GM19397 (cell line): ENCODE data around the gene PRSS35.
"Not testable (repeated sequence)": the region's sequence is repeated elsewhere in the genome, so short reads cannot be mapped to it uniquely, and the experiment has no call there.

Source experiments
- ATAC-seq: cut with Tn5 transposase; IDR thresholded peaks from one replicate; pipeline ENCODE4 v1.9.1; 2021; ENCODE audit warnings: mild to moderate bottlenecking, moderate library complexity; ENCODE audit not compliant: unreplicated experiment

The PRSS35 gene

DNA sequence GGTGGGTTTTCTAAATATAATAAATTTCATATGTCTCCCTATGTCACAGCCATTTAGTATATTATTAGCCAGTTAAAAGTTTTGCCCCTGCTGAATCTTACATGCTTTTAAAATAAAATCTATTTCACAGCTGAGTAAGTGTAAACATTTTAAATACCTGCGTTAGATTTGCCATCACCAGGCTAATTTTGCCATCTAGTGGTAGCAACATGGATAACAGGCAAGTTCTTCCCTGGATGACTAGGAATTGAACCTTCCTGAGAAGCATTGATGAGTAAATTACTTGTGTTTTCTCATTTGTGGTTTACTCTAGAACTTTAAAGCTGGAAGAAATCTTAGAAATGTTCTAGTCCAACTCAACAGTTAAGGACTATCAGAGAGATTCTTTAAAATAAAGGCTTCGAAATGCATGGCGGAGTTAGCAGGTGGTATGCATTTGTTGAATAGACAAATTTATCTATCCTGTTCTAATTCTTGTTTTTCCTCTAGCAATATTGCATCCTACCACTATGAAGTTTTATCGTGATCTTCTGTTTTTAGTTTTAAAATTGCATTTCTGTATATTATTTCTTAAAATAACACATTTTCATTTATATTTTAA lies 2.6 kb downstream of the PRSS35 start:
- no peak for ATAC-seq

DNA sequence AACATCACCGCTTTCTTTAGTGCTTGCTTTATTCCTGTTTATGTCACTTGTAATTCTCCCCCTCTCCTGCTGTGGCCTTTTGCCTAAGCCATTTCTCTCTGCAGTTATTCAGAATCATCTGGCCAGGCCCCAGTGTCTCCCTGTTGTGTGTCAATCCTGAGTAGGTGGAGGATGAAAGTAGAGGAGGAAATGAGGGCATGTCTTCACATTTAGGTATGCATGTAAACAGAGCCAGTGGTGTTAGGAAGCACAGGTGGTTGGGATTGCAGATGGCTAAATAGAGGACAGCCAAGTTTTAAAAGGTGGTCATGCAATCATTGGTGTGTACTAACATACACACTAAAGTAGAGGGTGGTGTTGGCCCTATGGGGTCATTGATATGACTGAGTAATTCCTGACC lies 5.2 kb downstream of the PRSS35 start:
- ATAC-seq: no peak

DNA sequence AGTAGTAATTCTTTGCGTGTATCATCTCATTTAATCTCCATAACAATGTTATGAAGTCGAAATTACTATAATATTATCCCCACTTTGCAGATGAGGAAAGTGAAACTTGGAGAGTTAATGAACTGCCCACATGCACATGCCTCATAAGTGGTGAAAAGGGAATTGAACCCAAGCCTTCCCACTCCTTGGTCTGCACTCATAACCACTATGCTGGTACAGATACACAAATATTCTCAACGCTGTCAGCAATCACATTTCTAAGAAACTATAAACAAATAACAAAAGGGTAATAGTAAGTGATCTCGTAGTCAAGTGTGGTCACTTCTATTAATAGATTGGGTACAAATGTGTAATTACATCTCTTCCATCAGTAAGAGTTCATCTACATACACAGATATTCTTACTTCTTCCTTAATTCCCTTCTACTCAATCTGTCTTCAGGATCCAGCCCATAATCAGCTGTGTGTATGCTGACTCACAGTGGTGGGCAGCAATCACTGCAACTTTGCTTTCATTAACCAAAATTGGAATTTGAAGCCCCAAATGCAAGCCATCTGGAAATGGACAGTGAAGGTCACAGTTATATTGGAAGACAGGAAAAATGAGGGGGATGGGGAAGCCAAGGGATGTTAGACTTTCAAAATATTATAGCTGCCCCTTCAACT lies 6.6 kb downstream of the PRSS35 start:
- no peak for ATAC-seq

DNA sequence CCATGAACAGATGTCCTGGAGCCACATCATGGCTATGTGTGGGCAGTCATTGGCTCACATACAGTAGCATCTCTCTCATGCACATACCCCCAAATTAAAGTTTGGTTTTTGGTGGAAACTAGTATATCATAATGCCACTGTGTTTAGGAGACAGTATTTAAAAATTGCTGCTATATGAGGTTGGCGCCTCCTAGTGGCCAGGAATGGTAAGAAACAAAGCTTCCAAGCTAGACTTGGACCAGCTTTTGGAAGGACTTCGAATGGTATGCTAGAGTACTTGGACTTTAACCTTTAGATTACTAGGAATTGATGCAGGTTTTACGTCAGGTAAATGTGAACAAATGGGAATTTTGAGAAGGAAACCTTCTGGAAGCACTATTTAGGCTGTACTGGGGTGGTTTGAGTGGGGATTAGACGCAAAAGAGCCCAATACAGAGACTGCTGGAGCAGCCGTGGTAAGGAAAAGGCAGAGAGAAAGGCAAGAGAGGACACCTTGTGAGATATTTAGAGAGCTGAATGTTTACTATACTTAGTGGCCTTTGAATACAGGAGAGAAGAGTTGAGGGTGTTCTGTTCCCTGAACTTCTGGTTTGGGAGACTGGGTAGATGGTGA lies 23.8 kb downstream of the PRSS35 start:
- ATAC-seq: peak; percentile 90

DNA sequence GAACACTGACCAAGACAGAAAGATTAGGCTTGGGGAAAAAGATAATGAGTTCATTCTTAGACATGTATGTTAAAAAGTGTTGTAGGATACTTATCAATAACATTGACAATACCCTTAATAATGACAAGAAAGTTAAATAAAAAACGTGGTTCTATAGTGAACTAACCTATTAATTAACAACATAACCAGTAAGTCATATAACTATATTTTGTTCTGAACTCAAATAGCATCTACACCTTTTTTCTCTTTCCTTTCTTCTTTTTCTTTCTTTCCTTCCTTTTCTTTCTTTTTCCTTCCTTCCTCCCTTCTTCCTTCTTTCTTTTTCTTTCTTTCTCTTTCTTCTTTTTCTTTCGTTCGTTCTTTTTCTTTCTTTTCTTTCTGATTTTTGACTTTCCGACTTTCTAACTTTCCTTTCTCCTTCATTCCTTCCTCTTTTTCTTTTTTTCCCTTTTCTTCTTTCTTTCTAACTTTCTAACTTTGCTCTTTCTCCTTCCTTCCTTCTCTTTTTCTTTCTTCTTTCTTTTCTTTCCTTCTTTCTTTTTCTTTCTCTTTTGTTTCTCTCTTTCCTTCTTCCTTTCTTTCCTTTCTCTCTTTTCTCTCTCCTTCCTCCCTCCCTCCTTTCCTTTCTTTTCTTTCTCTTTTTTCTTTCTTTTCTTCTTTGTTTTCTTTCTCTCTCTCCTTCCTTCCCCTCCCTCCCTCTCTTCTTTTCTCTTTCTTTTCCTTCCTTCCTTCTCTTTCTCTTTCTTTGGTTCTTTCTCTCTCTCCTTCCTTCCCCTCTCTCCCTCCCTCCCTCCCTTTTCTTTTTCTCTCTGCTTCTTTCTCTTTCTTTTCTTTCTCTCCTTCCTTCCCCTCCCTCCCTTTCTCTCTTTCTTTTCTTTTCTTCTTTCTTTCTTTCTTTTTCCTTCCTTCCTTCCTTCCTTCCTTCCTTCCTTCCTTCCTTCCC lies 24.6 kb downstream of the PRSS35 start:
- ATAC-seq: no peak

DNA sequence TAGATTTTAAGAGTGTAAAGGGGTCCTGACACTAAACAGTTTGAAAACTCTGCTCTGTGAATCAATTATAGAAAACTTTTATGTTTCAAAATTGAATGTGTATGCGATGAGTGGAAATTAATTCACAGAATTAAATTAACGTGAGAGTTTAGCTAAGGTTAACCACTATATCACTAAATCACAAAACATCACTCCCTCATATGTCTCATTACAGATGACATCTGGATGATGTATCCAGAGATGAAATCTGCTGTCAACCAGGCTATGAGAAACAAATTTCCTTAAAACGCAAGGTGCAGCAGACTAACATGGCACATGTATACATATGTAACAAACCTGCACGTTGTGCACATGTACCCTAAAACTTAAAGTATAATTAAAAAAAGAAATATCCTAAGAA lies 27.3 kb downstream of the PRSS35 start:
- no peak for ATAC-seq

DNA sequence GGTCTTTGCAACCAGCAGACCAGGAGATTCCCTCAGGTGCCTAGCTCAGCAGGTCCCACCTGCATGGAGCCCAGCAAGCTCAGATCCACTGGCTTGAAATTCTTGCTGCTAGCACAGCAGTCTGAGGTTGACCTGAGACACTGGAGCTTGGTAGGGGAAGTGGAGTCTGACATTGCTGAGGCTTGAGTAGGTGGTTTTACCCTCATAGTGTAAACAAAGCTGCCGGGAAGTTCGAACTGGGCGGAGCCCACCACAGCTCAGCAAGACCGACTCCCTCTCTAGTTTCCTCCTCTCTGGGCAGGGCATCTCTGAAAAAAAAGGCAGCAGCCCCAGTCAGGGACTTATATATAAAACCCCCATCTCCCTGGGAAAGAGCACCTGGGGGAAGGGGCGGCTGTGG lies 34.3 kb downstream of the PRSS35 start:
- ATAC-seq: no peak

DNA sequence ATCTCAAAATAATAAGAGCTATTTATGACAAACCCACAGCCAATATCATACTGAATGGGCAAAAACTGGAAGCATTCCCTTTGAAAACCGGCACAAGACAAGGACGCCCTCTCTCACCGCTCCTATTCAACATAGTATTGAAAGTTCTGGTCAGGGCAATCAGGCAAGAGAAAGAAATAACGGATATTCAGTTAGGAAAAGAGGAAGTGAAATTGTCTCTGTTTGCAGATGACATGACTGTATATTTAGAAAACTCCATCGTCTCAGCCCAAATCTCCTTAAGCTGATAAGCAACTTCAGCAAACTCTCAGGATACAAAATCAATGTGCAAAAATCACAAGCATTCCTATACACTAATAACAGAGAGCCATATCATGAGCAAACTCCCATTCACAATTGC lies 38.1 kb downstream of the PRSS35 start:
- ATAC-seq: not testable (repeated sequence)

DNA sequence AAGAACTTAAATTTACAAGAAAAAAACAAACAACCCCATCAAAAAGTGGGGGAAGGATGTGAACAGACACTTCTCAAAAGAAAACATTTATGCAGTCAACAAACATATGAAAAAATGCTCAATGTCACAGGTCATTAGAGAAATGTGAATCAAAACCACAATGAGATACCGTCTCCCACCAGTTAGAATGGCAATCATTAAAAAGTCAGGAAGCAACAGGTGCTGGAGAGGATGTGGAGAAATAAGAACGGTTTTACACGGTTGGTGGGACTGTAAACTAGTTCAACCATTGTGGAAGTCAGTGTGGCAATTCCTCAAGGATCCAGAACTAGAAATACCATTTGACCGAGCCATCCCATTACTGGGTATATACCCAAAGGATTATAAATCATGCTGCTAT lies 39.4 kb downstream of the PRSS35 start:
- not testable (repeated sequence) for ATAC-seq

DNA sequence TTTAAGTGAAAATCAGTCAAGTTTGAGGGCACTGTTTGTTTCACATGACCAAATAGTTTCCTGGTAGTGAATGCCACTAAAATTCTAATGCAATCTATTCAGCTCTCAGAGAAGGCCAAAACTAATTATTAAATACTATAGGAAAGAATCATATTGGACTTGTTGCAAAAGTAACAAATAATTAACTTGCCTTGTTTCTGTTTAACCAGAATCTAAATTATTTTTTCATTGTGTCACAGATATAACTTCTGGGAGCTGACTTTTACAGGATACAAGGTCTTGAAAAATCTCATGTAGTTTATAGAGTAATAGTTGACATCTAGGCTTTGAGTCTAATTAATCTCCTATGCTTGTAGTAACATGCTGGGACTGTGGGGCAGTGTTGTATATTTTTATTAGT lies 44.5 kb downstream of the PRSS35 start:
- ATAC-seq: no peak

DNA sequence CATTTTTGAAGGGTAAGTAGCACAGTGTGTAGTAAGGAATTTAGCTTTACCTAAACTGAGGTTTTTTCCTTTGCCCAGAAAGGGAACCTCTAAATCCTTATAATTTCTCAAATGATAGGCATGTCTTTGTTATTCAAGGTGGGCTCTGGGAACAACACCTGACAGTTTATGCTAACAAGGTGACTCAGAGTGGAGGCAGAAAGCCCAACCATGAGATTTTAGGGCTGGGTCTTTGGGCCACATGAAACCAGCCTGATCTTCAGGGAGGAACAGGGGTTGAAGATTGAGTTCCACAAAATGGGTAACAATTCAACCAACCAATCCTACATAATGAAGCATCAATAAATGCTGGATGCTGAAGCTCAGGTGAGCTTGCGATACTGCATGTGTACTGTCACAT lies 46.6 kb downstream of the PRSS35 start:
- ATAC-seq: no peak

DNA sequence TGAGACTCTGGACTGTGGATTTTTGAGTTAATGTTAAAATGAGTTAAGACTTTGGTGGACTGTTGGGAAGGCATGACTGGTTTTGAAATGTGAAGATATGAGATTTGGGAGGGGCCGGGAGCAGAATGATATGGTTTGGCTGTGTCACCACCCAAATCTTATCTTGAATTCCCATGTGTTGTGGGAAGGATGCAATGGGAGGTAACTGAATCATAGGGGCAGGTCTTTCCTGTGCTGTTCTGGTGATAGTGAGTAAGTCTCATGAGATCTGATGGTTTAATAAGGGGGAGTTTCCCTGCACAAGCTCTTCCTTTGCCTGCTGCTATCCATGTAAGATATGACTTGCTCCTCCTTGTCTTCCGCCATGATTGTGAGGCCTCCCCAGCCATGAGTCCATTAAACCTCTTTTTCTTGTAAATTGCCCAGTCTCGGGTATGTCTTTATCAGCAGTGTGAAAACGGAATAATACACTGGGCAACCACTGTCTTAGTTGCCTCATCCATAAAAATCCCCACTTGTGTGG lies 59.4 kb downstream of the PRSS35 start:
- not testable (repeated sequence) for ATAC-seq

DNA sequence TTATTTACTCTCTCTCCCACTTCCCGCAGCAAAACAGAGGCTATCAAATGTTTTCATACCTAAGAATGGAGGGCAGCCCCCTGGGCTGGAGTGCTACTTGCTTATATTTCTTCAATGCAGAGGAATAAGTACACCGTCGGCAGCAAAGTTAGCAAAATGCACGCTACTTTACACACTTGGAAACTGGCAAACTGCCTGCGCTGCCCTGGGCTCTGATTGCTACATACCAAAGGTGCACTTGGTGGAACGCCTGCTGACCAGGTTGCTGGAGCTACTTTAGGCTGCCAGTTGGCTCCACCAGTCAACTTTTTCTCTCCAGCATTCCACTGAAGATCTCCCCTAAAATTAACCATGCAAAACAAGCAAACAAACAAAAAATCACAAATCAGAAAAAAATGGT lies 62.4 kb downstream of the PRSS35 start:
- no peak for ATAC-seq
